Measurements from ENCODE around the gene GABRB2.
"Not testable (repeated sequence)": the region's sequence is repeated elsewhere in the genome, so short reads cannot be mapped to it uniquely, and the experiment has no call there.

GABRB2 gene

GRCh38 chr5:161258438-161258837 is 288.1 kb downstream of the GABRB2 start:
- no peaks in the 10 kb centered on the region for H3K36me3 ChIP-seq
- DNase-seq = no peak
- no peaks in the 10 kb centered on the region for H3K9me3 ChIP-seq (ENCODE audit: severe bottlenecking)
- H3K27me3 ChIP-seq (ENCODE audit: insufficient read depth, low read depth, severe bottlenecking) = peaks cover 45% of the 10 kb centered on the region
- H3K27ac ChIP-seq = no peak overlapping the region
- H3K4me3 ChIP-seq (ENCODE audit: low read depth, low read length) = no peak overlapping the region
- no peak for TF ChIP-seq CTCF (IDR thresholded peaks at IDR 0.05; ENCODE audit: low read depth, low read length)

- TF ChIP-seq CTCF (IDR thresholded peaks at IDR 0.05; ENCODE audit: low read depth, low read length) = no peak
- Histone ChIP-seq H3K27me3 (ENCODE audit: insufficient read depth, low read depth, severe bottlenecking) (peaks cover 34% of the 10 kb centered on the region), H3K9me3 (ENCODE audit: severe bottlenecking) (no peaks in the 10 kb centered on the region), H3K36me3 (no peaks in the 10 kb centered on the region), H3K27ac (no peak overlapping the region), H3K4me3 (ENCODE audit: low read depth, low read length) (no peak overlapping the region)
- DNase-seq = no peak
These were observed 289.6 kb downstream of the GABRB2 start for GRCh38 chr5:161256957-161257356.

GRCh38 chr5:161252955-161253354 is 293.6 kb downstream of the GABRB2 start:
- not testable (repeated sequence) for DNase-seq; H3K9me3 ChIP-seq (ENCODE audit: severe bottlenecking); H3K4me3 ChIP-seq (ENCODE audit: low read depth, low read length); H3K27ac ChIP-seq; H3K36me3 ChIP-seq
- H3K27me3 ChIP-seq (ENCODE audit: insufficient read depth, low read depth, severe bottlenecking) = peaks cover 24% of the 10 kb centered on the region

- DNase-seq = no peak
- no peak overlapping the region for H3K27ac ChIP-seq
- TF ChIP-seq CTCF (IDR thresholded peaks at IDR 0.05; ENCODE audit: low read depth, low read length) = no peak
- no peaks in the 10 kb centered on the region for H3K36me3 ChIP-seq
- no peaks in the 10 kb centered on the region for H3K9me3 ChIP-seq (ENCODE audit: severe bottlenecking)
- H3K4me3 ChIP-seq (ENCODE audit: low read depth, low read length) = no peak overlapping the region
- peaks cover 18% of the 10 kb centered on the region for H3K27me3 ChIP-seq (ENCODE audit: insufficient read depth, low read depth, severe bottlenecking)
These were observed 299.8 kb downstream of the GABRB2 start for GRCh38 chr5:161246749-161247148.

- H3K27ac ChIP-seq; H3K9me3 ChIP-seq (ENCODE audit: severe bottlenecking); H3K36me3 ChIP-seq; H3K4me3 ChIP-seq (ENCODE audit: low read depth, low read length); DNase-seq: not testable (repeated sequence)
- peaks cover 18% of the 10 kb centered on the region for H3K27me3 ChIP-seq (ENCODE audit: insufficient read depth, low read depth, severe bottlenecking)
These were observed 300.7 kb downstream of the GABRB2 start for GRCh38 chr5:161245846-161246245.
